Stimulated activated CD4-positive, alpha-beta T cell treated with anti-CD3 and anti-CD28 coated beads, Interleukin-4, amount 100 ng/mL, for 4 hours (primary cell): ENCODE data around the gene NEK7.
"Not testable (repeated sequence)": the region's sequence is repeated elsewhere in the genome, so short reads cannot be mapped to it uniquely, and the experiment has no call there.

ENCODE experiments used
- DNase-seq, 2 experiments: peaks; one replicate each; pipeline ENCODE4 v3.0.0-alpha.2; 2020

Gene NEK7

DNA sequence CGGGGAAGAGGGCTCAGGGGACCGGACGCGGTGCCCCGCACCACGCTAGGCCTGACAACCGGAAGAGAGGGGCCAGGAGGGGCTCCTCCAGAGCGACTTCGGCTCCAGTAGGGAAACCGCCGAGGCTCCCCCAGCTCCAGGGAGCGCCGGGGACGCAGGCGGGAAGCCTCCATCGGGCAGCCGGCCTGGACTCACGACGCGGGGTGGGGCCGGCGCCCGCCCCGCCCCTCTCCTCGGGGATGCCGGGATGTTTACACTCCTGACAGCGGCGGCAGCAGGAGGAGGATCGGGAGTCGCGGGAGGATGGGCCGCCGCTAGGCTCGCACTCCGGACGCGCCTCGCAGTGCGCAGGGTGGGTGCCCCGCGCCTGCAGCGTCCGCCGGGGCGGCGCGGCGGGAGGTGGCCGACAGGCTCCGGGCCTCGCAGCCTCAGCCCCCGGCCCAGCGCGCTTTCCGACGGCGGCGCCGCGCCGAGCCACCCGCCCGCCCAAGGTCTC, at the start of gene NEK7:
Gene NEK7 (plus strand): TSS at position 254 of the 496 bp plus-strand sequence. CDS start 75,583 bp downstream, outside the sequence.
- peak; percentile 47 to 60 for DNase-seq

DNA sequence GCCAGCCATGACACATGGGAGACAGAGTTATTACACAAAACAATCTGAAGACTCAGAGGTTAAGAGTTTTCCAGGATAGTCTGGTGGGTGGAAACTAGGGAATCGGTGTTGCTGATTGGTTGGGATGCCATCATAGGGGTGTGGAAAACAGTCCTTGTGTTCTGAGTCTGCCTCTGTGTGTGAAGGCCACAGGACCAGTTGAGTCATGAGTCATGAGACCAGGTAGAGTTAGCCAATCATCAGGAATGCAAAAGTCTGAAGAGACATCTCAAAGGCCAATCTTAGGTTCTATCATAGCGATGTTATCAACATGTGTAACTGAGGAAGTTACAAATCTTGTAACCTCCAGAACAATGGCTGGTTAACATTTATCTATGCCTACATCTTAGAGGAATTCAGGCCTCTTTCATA, 49.7 kb upstream of the NEK7 start:
- no peak for DNase-seq

DNA sequence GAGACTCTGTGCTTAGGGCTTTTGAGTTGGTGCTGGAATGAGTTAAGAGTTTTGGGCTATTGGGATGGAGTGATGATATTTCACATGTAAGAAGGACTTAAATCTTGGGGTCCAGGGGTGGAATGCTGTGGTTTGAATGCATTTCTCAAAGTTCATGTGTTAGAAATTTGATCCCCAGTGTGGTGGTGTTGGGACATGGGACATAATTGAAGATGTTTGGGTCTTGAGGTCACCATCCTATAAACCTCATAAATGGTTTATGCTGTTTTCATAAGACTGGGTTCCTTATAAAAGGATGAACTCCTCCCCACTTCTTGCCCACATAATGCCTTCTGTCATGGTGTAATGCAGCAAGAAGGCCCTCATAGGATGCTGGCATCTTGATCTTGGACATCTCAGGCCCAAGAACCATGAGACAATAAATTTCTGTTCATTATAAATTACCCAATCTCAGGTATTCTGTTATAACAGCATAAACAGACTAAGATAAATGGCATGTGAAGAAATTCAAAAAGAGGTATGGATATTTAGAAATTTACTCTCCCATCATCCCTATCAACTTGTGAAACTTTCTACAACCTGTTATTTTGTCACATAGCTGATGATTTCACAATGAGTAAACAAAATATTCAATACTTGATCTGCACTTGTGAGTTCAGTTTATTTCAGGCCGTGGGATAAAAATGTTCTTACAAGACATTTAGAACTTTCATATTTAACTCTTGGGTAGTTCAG, 48.0 kb upstream of the NEK7 start:
- no peak for DNase-seq

DNA sequence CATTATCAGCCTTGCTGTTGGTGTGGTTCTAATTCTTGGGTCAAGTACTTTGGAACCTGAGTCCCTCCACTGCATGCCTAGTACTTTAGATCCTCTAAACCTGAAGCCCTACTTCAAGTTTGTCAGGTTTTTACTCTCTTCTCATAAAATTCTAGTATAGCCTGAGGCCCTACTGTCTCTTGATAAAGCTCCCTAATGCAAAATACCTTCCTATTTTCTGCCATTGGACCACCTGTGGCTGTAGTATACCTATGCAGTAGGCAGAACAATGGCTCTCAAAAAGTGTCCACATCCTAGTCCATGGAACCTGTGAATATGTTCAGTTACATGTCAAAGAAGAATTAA, 47.5 kb upstream of the NEK7 start:
- no peak for DNase-seq

DNA sequence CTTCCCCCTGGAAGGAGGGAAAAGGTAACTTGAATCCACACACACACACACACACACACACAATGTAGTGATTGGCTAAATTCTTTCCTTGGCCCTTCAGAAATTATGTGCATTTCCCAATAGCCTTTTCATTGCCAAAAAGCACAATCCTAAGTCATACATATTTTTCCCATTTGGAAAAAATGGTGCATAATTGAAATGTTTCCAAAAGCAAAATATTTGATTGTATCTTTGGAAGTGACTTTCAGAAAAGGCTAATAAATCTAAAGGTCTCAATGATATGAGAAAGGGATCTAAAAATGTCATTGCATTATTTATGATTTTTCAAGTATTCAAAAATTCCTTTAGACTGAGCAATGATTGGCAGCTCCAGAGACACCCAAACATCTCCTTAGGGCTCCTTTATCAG, 43.5 kb upstream of the NEK7 start:
- DNase-seq: no peak

DNA sequence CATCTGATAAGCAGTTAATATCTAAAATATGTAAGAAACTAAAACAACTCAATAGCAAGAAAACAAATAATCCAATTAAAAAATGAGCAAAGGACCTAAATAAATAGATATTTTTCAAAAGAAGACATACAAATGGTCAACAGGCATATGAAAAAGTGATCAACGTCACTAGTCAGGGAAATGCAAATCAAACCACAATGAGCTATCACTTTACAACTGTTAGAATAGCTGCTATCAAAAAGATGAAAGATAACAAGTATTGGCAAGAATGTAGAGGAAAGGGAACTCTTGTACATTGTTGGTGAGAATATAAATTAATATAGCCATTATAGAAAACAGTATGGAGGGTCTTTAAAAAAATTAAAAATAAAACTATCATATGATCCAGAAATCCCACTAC, 40.7 kb upstream of the NEK7 start:
- no peak for DNase-seq

DNA sequence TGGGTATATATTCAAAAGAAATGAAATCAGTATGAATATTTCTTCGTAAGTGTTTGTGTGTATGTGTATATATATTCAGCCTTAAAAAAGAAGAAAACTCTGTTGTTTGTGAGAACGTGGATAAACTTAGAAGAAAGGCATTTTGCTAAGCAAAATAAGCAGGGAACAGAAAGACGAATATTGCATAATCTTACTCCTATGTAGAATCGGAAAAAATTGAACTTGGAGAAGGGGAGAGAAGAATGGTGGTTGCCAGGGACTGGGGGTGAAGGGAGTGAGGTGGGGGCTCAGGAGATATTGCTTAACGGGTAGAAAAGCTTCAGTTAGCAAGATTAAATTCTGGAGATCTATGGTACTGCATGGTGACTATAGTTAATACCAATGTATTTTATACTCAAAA, 40.3 kb upstream of the NEK7 start:
- no peak for DNase-seq

DNA sequence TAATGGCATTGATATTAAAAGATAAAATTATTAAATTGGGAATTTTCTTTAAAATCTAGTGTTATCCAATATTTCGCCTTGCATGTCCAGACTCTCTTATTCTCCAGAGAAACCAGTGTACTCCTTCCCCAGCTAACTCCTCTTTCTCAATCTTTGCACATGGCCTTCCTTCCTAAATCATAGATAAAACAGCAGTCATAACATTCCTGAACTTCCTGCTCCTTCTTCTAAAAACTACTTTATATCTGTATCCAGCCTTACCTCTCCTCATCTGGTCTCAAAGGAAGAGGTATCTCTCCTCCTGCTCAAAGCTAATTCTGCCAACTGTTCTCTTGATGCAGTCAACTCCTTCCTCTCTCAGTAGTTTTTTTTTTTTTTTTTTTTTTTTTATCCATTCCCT, 39.5 kb upstream of the NEK7 start:
- no peak for DNase-seq

DNA sequence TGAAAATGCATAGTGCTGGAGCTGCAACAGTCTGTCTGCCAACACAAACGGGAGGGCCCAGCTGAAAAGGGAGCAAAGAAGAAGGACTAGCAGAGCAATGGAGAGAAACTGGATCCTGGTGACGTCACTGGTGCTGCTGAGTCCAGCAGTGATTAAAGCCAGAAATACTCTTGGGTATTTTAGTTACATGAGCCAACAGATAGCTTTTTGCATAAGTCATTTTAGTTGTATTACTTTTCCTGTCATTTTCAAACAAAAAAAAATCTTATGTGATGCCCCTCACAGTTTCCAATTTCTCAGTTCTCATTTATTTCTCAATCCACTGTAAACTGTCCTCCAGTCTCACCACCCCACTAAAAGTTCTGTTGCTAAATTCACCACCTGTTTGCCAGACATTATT, 38.7 kb upstream of the NEK7 start:
- no peak for DNase-seq

DNA sequence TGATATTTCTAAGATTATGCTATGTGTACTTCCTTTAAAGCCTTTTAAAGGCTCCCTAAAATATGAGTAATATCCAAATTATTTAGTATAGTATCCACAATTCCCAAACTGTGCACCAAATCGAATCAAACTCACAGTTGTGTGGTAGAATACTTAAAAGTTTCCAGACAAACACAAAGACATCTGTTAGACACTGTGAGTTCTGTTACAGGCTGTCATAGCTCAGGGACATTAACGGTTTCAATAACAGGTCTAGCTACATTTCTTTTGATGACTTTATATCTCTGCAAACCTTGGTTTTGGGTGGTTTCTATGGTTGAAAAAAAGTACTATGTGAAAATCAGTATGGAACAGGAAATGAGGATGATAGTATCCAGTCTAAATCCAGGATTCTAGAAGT, 36.9 kb upstream of the NEK7 start:
- no peak for DNase-seq

DNA sequence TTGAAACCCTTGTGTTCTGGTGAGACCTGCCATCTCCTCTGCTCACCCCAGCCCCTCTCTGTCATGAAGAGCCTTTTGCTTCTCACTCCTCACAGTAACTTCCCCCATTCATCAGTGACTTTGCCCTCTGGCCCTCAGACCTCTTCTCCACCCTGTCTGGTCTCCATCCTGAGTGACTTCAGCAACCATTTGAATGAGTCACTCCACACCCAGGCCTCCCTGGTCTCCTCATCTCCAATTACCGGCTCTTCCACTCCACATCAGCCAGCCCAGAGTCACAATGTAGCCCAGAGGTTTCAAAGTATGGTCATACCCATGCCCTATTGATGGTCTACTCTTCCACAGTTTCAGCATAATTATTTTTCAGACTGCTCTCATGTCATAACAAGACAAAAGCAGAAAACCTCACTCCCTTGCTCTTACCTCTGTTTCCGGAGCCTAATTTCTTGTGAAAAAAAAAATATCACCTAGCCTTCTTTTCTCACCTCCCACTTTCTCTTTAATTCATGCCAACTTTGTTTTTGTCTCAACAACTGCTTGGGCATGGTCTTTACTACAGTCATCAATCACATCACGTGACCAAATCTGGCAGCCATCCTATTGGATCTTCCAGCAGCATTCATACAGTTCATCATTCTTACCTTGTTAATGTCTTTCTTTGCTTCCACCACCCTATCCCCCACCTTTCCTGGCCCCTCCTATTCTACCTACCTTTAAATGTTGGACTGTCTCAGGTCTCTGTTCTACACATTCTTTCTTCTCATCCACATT, 35.6 kb upstream of the NEK7 start:
- no peak for DNase-seq

DNA sequence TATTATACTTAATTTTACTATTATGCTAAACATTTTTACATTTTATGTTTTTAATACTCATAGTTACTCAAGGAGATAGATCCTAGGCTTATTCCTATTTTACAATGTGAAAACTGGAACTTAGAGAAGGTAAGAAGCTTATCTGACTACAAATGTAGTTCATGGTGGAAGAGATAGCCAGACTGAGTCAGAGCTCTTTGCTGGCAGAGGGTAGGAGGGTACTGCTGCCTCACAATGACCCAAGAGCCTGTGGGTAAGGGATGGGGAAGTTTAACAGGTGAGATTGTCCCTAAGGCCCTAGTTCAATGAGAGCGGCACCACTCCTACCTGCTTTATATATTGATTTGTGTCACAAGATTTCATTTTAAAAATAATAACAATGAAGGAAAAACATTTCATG, 34.1 kb upstream of the NEK7 start:
- DNase-seq: no peak

DNA sequence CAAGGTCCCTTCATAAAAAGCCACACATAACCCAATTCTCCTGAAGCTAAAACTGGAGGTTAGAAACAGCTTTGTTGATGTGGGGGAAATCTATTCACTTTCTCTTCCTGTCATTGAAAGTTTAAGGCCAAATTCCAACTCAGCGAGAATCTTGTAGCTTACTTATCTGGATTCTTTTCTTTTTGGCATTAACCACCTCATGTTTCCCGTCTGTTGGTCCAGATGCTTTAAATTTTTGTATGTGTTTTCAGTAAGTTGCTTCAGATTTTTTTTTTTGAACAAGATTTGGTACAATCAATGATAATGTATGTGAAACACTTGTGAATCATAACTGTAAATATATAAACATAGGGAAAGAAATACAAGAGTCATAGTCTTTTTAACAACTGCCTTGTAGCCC, 33.7 kb upstream of the NEK7 start:
- DNase-seq: no peak

DNA sequence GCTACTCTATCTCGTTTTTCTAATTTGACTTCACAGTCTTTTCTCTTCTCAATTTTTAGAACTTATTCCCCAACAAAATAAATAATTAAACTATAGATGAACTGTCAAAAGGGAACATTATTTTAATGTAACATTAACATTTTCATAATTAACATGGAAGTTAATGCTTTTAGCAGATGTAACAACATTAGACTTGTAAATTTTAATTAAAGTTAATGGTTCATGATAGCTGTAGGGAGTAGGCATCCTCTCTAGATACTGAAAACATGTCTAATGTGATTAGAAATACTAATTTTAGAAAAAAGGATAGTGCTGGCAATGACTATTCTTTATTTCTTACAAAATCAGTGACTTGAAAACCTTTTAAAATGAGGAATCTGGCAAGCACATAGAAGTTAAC, 32.1 kb upstream of the NEK7 start:
- DNase-seq: no peak

DNA sequence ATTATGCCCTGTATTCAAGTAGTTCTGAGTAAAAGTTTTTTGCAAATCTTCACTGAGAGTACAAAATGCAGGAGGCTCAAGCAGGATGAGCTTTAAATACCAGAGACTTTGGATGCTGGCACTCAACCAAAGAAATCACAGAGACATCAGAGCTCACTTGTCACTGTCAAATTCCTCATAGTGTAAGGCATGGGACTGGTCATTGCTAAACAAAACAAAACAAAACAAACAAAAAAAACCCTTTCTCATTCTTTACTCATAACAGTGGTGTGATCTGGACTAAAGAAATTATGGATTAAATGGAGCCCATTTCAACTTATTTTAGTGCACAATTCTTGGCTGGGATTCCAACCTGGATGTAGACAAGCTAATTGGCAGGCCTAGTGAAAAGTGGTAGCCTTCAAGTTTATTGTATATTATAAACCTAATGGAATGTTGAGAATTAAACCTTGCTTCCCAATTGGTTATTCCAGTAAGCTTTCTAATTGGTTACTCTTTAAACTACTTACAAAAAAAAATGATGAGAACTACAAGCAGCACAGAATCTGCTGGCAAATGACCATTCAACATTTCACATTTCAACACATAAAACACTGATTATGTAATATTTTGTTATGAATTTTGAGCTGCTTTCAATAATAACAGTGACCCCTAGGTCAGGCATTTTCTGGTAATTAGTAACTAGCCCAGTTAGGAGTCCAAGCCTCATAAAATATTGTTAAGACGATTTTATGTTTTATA, 30.6 kb upstream of the NEK7 start:
- DNase-seq: no peak

DNA sequence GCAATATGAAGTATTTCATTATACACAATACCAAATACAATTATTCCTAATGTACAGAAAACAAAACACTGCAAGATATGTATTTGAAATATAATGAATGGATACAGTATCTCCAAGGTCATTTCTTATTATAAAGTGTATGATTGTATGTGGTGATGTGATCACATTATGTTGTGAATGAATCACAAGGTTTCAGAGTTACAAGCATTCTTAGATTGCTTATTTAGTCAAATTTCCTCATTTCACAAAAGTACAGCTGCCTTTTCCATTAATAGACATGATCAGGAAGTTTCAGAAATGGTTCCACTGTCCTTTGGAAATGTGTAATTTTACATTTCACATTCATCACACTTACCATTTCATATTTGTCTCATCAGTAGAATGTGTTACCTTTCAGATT, 28.3 kb upstream of the NEK7 start:
- no peak for DNase-seq

DNA sequence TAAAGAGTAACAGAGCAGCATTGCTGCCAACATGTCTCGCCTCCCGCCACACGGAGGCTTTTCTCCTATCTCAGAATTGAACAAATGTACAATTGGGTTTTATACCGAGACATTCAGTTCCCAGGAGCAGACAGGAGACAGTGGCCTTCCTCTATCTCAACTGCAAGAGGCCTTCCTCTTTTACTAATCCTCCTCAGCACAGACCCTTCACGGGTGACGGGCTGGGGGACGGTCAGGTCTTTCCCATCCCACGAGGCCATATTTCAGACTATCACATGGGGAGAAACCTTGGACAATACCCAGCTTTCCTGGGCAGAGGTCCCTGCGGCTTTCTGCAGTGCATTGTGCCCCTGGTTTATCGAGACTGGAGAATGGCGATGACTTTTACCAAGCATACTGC, 26.7 kb upstream of the NEK7 start:
- not testable (repeated sequence) for DNase-seq

DNA sequence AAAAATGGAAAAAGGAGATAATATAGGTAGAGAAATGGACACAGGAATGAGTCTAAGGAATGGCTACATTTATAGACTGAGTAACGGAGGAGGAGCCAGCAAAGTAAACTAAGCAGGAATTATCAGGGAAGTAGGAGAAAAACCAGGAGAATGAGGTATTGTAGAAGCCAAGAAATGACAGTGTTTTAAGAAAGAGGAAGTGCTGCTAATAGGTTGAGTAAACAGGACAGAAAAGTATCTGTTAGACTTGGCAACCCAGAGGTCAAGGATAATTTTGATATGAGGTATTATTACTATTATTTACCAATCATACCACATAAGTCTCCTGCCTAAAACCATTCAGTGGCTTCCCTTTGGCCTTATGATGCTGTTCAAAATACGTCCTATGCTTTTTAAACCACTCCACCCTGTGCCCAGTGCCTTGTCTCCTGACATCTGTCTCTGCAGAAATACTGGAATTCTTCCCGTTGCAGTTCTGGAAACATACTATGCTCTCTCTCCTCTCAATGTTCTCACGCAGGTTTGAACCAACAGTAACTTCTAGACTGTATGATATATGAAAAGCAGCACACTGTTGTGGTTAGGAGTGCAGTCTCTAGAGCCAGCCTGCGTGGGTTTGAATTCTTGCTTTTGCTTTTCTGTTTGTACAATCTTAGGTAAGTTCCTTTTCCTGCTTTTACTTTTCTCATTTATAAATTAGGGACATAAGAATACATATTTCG, 24.6 kb upstream of the NEK7 start:
- DNase-seq: no peak

DNA sequence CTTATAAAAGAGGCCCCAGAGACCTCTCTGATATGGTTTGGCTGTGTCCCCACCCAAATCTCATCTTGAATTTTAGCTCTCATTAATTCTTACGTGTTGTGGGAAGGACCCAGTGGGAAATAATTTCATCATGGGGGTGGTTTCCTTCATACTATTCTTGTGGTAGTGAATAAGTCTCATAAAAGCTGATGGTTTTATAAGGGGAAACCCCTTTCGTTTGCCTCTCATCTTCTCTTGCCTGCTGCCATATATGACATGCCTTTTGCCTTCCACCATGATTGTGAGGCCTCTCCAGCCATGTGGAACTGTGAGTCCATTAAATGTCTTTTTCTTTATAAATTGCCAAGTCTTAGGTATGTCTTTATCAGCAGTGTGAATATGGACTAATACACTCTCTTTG, 22.5 kb upstream of the NEK7 start:
- no peak for DNase-seq

DNA sequence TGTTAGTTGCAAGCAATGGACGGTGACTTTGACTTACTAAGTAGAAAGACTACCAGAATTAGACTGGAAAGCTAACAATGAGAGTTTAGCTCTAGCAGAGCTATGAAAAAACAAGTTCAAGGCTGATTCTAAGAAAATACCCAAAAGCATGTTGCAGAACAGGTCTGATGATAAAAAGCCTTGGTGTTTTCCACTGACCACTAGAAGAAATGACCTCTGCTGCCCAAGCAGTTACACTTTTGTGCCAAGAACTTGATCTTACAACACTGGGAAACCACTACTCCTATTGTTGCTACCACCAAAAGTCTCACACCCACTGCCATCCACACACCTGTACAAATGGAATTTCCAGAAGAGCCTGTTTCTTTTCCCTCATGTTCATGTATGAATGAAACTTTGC, 21.4 kb upstream of the NEK7 start:
- no peak for DNase-seq

DNA sequence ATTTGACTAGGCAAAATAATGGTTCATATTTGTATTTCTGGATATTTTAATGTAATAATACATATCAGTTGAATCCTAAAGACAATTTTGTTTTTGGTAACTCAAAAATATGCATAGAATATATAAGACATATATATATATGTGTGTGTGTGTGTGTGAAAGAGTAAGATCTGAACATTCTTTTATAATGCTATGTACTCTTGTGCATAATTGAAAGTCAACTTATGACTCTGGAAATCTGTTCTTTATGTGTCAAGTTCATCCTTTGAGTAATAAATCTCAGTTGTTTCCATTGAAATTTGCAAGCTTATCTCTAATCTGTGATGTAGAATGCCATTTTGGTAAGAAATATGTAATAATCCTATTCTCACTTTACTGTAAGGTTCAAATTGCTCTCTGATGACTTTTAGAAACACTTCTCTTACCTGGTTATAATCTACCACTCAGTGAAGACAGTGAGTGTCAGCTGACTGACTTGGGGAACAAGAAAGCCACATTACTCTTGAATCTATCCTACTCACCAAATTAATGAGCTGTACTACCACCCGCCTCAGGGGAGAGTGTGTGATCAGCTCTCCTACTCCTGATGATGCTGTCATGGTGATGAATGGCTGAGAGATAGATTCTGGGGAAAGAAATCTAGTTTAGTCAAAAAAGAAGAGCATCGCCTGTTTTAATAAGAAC, 15.0 kb upstream of the NEK7 start:
- DNase-seq: no peak

DNA sequence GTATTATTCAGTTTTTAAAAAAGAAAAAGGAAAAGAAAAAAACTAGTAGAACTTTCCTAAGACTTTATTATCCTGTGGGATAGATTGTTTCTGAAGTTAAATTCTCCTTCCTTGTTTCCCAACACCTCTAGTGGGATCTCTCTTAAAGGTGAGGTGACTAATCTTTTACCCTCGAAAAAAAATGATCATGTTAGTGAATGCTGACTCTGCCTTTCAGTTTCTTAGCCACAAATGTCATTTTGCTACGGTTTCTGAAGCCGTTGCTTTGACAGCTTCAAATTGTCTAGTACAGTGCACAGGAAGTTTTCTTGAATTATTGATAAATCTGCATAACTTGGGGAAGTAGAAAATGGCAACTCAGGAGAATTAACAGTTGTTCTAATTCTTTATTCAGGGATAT, 13.0 kb upstream of the NEK7 start:
- no peak for DNase-seq

DNA sequence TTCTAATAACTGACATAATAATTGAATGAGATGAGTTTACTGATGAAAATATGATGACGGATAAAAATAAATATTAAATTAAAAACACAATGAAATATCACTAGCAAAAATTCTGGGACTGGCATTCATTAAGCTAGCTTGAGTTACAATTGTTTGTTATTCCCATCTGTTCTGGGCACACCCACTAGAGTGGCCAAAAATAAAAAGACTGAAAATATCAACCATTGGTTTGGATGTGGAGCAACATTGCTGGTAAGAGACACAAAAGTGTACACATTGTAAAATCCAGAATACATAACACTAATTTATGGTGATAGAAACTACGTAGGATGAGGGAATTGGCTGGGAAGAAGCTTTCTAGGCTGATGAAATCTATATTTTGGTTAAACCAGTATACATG, 9.6 kb upstream of the NEK7 start:
- no peak for DNase-seq
